SK-N-SH treated with all-trans-retinoic acid at 6 μM for 48 hours (cell line): Measurements from ENCODE around the gene COL4A2.
A peak's percentile ranks its signal among the peaks of the same experiment; 100 is the strongest.

Source experiments
- ATAC-seq: fragments of 200-7000 bp; cut with Tn5 transposase; 3 replicates; pipeline ENCODE4 v1.9.1; 2020; ENCODE audit warnings: mild to moderate bottlenecking, moderate library complexity
- ARNTL ChIP-seq: fragments of 450-650 bp; formaldehyde crosslinking; IDR thresholded peaks from 2 replicates; pipeline ENCODE4 v1.5.0; 2020; ENCODE audit warnings: low read depth, mild to moderate bottlenecking, moderate library complexity, borderline replicate concordance
- BACH2 ChIP-seq: fragments of 250-450 bp; sonication (Bioruptor Pico); IDR thresholded peaks from 2 replicates; pipeline ENCODE4 v1.9.0; 2021; ENCODE audit warnings: mild to moderate bottlenecking, borderline replicate concordance
- CSDC2 ChIP-seq: fragments of 250-450 bp; sonication (Bioruptor Pico); IDR thresholded peaks from 2 replicates; pipeline ENCODE4 v1.5.0; 2020; ENCODE audit warnings: mild to moderate bottlenecking, moderate library complexity
- ESRRG ChIP-seq: fragments of 250-450 bp; sonication (Bioruptor Pico); IDR thresholded peaks from 2 replicates; pipeline ENCODE4 v1.6.1; 2021; ENCODE audit warnings: mild to moderate bottlenecking
- PPARA ChIP-seq: fragments of 250-450 bp; sonication (Bioruptor Pico); IDR thresholded peaks from 2 replicates; pipeline ENCODE4 v1.5.0; 2020; ENCODE audit warnings: mild to moderate bottlenecking, borderline replicate concordance
- RARB ChIP-seq: fragments of 250-450 bp; sonication (Bioruptor Pico); IDR thresholded peaks from 2 replicates; pipeline ENCODE4 v1.8.0; 2021; ENCODE audit warnings: mild to moderate bottlenecking, moderate library complexity
- SNAI2 ChIP-seq: fragments of 250-450 bp; sonication (Bioruptor Pico); IDR thresholded peaks from 2 replicates; pipeline ENCODE4 v1.5.0; 2020; ENCODE audit warnings: mild to moderate bottlenecking, moderate library complexity
- TCF4 ChIP-seq: fragments of 250-450 bp; sonication (Bioruptor Pico); IDR thresholded peaks from 2 replicates; pipeline ENCODE4 v1.8.0; 2021; ENCODE audit warnings: mild to moderate bottlenecking, moderate library complexity, borderline replicate concordance
- TOX ChIP-seq: fragments of 250-450 bp; sonication (Bioruptor Pico); IDR thresholded peaks from 2 replicates; pipeline ENCODE4 v1.8.0; 2021; ENCODE audit warnings: mild to moderate bottlenecking, moderate library complexity, borderline replicate concordance
- ZC3H10 ChIP-seq: fragments of 250-450 bp; sonication (Bioruptor Pico); IDR thresholded peaks from 2 replicates; pipeline ENCODE4 v1.5.1; 2021; ENCODE audit warnings: mild to moderate bottlenecking, moderate library complexity
- ZFP30 ChIP-seq: fragments of 450-650 bp; formaldehyde crosslinking; IDR thresholded peaks from 2 replicates; pipeline ENCODE4 v1.5.0; 2022; ENCODE audit warnings: mild to moderate bottlenecking, moderate library complexity
- ZNF565 ChIP-seq: fragments of 450-650 bp; formaldehyde crosslinking; conservative IDR thresholded peaks from 2 replicates; pipeline ENCODE4 v1.5.0; 2020; ENCODE audit warnings: low read depth, mild to moderate bottlenecking, moderate library complexity
- ZNF70 ChIP-seq: fragments of 450-650 bp; formaldehyde crosslinking; IDR thresholded peaks from 2 replicates; pipeline ENCODE4 v1.5.0; 2020; ENCODE audit warnings: mild to moderate bottlenecking, moderate library complexity
- ZNF8 ChIP-seq: fragments of 450-650 bp; formaldehyde crosslinking; IDR thresholded peaks from 2 replicates; pipeline ENCODE4 v1.5.0; 2020; ENCODE audit warnings: mild to moderate bottlenecking, moderate library complexity
- TF ChIP-seq, protein P1 (sequence below): fragments of 250-450 bp; sonication (Bioruptor Pico); IDR thresholded peaks from 2 replicates; pipeline ENCODE4 v1.8.0; 2021; ENCODE audit warnings: low read depth, mild to moderate bottlenecking, moderate library complexity, borderline replicate concordance
- TF ChIP-seq, protein P2 (sequence below): fragments of 250-450 bp; sonication (Bioruptor Pico); IDR thresholded peaks from 2 replicates; pipeline ENCODE4 v1.5.1; 2020; ENCODE audit warnings: low read depth, mild to moderate bottlenecking, moderate library complexity
- TF ChIP-seq, protein P3 (sequence below): fragments of 250-450 bp; sonication (Bioruptor Pico); IDR thresholded peaks from 2 replicates; pipeline ENCODE4 v1.5.0; 2020; ENCODE audit warnings: mild to moderate bottlenecking, moderate library complexity
- TF ChIP-seq, protein P4 (sequence below): fragments of 250-450 bp; sonication (Bioruptor Pico); IDR thresholded peaks from 2 replicates; pipeline ENCODE4 v1.8.0; 2020; ENCODE audit warnings: mild to moderate bottlenecking, moderate library complexity, borderline replicate concordance

The COL4A2 gene

DNA sequence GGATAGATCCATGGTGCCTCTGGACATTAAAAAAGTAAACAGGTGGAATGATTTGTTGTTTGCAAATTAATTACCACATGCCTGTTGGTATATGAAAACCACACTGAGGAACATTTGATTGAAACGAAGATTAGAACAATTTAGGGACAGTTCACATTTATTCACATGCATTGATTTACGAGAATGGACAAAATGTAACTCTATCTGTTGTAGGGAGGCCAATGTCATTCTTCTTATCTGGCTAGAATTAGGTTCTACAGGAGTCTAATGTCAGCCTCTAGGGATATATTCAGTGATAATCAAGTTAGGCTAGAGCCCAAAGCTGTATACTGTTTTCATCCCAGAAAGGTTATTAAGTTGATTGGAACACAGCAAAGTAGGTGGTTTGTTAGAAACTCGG lies 125.4 kb downstream of the COL4A2 start (continued):
- TF ChIP-seq, protein P1, sequence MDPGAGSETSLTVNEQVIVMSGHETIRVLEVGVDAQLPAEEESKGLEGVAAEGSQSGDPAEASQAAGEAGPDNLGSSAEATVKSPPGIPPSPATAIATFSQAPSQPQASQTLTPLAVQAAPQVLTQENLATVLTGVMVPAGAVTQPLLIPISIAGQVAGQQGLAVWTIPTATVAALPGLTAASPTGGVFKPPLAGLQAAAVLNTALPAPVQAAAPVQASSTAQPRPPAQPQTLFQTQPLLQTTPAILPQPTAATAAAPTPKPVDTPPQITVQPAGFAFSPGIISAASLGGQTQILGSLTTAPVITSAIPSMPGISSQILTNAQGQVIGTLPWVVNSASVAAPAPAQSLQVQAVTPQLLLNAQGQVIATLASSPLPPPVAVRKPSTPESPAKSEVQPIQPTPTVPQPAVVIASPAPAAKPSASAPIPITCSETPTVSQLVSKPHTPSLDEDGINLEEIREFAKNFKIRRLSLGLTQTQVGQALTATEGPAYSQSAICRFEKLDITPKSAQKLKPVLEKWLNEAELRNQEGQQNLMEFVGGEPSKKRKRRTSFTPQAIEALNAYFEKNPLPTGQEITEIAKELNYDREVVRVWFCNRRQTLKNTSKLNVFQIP (CRISPR knock-in tag): no peak

DNA sequence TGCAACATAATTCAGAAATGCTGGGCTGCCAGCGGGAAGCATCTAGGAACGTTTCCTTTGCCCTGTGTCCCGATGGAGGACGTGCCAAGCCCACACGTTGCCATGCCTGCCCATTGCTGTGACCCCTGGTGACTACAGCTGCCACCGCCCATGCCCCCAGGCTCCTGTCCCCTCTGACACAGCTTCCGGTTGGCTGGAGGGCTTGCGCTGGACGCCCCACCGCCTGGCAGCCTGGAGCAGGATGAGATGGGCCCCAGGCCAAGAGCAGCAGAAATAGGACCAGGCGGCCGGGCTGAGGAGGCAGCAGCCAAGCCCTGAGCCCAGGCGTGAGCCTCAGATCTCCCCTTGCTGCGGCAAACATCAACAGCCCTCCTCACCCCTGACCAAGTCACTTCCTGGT lies 125.9 kb downstream of the COL4A2 start:
- peak; percentile 63 for ATAC-seq
- TF ChIP-seq, protein P2, sequence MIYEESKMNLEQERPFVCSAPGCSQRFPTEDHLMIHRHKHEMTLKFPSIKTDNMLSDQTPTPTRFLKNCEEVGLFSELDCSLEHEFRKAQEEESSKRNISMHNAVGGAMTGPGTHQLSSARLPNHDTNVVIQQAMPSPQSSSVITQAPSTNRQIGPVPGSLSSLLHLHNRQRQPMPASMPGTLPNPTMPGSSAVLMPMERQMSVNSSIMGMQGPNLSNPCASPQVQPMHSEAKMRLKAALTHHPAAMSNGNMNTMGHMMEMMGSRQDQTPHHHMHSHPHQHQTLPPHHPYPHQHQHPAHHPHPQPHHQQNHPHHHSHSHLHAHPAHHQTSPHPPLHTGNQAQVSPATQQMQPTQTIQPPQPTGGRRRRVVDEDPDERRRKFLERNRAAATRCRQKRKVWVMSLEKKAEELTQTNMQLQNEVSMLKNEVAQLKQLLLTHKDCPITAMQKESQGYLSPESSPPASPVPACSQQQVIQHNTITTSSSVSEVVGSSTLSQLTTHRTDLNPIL (CRISPR knock-in tag): no peak
- TF ChIP-seq TOX (no peak), TCF4 (CRISPR knock-in tag) (no peak), ZNF565 (no peak), ZFP30 (no peak), ZNF70 (no peak), ARNTL (no peak), RARB (no peak), ZNF8 (no peak), ZC3H10 (CRISPR knock-in tag) (no peak)
- TF ChIP-seq, protein P1 (CRISPR knock-in tag): no peak
- TF ChIP-seq, protein P3, sequence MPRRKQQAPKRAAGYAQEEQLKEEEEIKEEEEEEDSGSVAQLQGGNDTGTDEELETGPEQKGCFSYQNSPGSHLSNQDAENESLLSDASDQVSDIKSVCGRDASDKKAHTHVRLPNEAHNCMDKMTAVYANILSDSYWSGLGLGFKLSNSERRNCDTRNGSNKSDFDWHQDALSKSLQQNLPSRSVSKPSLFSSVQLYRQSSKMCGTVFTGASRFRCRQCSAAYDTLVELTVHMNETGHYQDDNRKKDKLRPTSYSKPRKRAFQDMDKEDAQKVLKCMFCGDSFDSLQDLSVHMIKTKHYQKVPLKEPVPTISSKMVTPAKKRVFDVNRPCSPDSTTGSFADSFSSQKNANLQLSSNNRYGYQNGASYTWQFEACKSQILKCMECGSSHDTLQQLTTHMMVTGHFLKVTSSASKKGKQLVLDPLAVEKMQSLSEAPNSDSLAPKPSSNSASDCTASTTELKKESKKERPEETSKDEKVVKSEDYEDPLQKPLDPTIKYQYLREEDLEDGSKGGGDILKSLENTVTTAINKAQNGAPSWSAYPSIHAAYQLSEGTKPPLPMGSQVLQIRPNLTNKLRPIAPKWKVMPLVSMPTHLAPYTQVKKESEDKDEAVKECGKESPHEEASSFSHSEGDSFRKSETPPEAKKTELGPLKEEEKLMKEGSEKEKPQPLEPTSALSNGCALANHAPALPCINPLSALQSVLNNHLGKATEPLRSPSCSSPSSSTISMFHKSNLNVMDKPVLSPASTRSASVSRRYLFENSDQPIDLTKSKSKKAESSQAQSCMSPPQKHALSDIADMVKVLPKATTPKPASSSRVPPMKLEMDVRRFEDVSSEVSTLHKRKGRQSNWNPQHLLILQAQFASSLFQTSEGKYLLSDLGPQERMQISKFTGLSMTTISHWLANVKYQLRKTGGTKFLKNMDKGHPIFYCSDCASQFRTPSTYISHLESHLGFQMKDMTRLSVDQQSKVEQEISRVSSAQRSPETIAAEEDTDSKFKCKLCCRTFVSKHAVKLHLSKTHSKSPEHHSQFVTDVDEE (CRISPR knock-in tag): no peak

DNA sequence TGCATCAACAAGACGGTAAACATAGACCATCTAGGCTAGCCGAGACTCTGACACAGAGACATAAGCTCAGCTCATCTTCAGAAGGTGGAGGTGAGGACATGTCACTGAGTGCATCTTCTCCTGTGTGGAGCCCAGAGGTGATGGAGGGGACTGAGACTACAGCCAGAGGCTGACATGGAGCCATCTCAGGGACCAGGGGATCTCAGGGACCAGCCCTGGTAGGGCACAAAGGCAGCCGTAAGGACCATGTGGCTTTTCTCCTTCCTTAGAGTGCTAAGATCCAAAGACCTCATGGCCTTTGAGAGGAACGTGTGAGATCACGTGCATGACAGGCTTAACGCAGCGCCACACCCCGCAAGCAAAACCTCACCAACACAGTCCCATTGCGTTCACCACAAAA lies 127.5 kb downstream of the COL4A2 start:
- no peak for ATAC-seq
- TF ChIP-seq RARB: no peak
- TF ChIP-seq, protein P3 (CRISPR knock-in tag): no peak
- no peak for TF ChIP-seq CSDC2 (CRISPR knock-in tag)
- no peak for TF ChIP-seq ZNF70
- no peak for TF ChIP-seq ESRRG
- TF ChIP-seq SNAI2: no peak
- TF ChIP-seq BACH2 (CRISPR knock-in tag): no peak
- no peak for TF ChIP-seq ZNF565
- TF ChIP-seq, protein P4, sequence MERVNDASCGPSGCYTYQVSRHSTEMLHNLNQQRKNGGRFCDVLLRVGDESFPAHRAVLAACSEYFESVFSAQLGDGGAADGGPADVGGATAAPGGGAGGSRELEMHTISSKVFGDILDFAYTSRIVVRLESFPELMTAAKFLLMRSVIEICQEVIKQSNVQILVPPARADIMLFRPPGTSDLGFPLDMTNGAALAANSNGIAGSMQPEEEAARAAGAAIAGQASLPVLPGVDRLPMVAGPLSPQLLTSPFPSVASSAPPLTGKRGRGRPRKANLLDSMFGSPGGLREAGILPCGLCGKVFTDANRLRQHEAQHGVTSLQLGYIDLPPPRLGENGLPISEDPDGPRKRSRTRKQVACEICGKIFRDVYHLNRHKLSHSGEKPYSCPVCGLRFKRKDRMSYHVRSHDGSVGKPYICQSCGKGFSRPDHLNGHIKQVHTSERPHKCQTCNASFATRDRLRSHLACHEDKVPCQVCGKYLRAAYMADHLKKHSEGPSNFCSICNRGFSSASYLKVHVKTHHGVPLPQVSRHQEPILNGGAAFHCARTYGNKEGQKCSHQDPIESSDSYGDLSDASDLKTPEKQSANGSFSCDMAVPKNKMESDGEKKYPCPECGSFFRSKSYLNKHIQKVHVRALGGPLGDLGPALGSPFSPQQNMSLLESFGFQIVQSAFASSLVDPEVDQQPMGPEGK: no peak
- no peak for TF ChIP-seq PPARA
